NT2/D1 (cell line): ENCODE measurements around the gene DLX6.

Source experiments
- SUZ12 ChIP-seq: IDR thresholded peaks from 2 replicates; pipeline ENCODE4 v1.6.1; 2011; ENCODE audit not compliant: insufficient read length, insufficient read depth; ENCODE audit errors: extremely low read depth
- YY1 ChIP-seq: IDR thresholded peaks from 2 replicates; pipeline ENCODE4 v1.6.1; 2011; ENCODE audit not compliant: insufficient read length, insufficient read depth
- ZNF274 ChIP-seq: IDR thresholded peaks from 2 replicates; pipeline ENCODE4 v1.6.1; 2011; ENCODE audit warnings: mild to moderate bottlenecking, low read depth, low read length

- no peak for TF ChIP-seq SUZ12
- TF ChIP-seq YY1, result no peak
- no peak for TF ChIP-seq ZNF274
Observed at GRCh38 chr7:97004247-97005182, 838 bp upstream of the DLX6 start.
